ENCODE data around the gene PDE6D. TPM values are rescaled to one million over a fixed set of nuclear protein-coding genes. Genes with fewer than 3 reads are reported as not detected.

Gene PDE6D
- total and polyA plus RNA-seq, 2 of the 13 experiments (the other 11 are each of a cell fraction or from before 2014, with no cell fraction given), result 14.1 to 23.2 TPM

DNA sequence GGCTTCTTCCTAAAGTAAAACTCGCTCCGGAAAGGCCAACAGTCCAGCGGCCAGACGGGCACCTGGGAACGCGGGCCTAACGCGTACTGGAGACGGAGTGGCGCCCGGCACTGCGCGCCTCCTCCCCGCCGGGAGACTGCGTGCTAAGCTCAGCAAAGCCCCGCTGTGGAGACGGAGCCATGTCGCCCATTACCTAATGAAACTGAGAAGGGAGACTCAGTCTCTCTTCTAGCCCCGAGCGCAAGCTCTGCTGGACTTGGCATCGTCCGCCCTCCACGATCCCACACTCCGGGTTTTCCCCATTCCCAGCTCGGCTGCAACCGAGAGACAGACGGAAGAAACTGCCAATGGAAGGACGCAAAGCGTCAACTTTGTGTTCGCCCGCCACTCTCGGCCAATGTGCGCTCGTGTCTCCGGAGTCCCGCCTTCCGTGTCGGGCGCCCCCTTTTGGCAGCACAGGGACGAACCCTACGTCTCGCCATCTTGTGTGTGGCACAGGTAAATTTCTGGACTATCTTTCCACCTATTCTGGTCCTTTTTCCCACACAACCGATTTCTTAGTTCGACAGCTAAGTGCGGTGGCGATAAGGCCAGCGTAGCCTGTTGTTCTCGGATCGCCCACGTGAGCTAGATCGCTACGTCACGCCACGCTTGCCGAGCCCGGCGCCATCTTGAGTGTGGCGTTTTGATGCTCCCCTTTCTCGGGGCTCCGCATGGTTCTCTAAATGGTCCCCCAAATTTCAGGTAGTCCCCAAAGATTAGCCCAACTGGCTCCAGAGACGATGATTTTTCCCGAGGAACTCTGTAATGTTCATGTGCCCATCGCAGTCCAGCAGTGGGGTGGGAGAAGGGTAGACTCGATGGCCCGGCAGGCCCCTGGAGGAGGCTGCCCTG lies 74.1 kb downstream of the PDE6D start (continued):
- TF ChIP-seq ZGPAT (CRISPR knock-in tag; IDR thresholded peaks at IDR 0.05) (peak; percentile 63), AHR (CRISPR knock-in tag; IDR thresholded peaks at IDR 0.05) (no peak), ZNF761 (CRISPR knock-in tag; conservative IDR thresholded peaks at IDR 0.05) (peak; percentile 91), CHCHD3 (CRISPR knock-in tag; IDR thresholded peaks at IDR 0.05) (peak; percentile 79; the same call in 1 of the 2 replicates), FOSL1 (CRISPR knock-in tag; IDR thresholded peaks at IDR 0.05; ENCODE audit: borderline replicate concordance) (no peak), PLRG1 (conservative IDR thresholded peaks at IDR 0.05) (no peak), ARNTL (CRISPR knock-in tag; IDR thresholded peaks at IDR 0.05) (peak; percentile 62), KDM5B (CRISPR knock-in tag; IDR thresholded peaks at IDR 0.05; ENCODE audit: borderline replicate concordance) (no peak; the same call in 1 of the 2 replicates), ATF7-NPFF (CRISPR knock-in tag; IDR thresholded peaks at IDR 0.05; ENCODE audit: low read depth) (peak; percentile 89), FOSL2 (CRISPR knock-in tag; IDR thresholded peaks at IDR 0.05) (peak; percentile 43; the same call in 1 of the 2 replicates), ZNF577 (CRISPR knock-in tag; IDR thresholded peaks at IDR 0.05; ENCODE audit: borderline replicate concordance, low read depth) (peak; percentile 40; the same call in 1 of the 2 replicates), KDM1A (CRISPR knock-in tag; IDR thresholded peaks at IDR 0.05) (no peak)
- TF ChIP-seq, protein P1, sequence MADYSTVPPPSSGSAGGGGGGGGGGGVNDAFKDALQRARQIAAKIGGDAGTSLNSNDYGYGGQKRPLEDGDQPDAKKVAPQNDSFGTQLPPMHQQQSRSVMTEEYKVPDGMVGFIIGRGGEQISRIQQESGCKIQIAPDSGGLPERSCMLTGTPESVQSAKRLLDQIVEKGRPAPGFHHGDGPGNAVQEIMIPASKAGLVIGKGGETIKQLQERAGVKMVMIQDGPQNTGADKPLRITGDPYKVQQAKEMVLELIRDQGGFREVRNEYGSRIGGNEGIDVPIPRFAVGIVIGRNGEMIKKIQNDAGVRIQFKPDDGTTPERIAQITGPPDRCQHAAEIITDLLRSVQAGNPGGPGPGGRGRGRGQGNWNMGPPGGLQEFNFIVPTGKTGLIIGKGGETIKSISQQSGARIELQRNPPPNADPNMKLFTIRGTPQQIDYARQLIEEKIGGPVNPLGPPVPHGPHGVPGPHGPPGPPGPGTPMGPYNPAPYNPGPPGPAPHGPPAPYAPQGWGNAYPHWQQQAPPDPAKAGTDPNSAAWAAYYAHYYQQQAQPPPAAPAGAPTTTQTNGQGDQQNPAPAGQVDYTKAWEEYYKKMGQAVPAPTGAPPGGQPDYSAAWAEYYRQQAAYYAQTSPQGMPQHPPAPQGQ (CRISPR knock-in tag; IDR thresholded peaks at IDR 0.05; ENCODE audit: borderline replicate concordance), result no peak
- TF ChIP-seq, protein P2, sequence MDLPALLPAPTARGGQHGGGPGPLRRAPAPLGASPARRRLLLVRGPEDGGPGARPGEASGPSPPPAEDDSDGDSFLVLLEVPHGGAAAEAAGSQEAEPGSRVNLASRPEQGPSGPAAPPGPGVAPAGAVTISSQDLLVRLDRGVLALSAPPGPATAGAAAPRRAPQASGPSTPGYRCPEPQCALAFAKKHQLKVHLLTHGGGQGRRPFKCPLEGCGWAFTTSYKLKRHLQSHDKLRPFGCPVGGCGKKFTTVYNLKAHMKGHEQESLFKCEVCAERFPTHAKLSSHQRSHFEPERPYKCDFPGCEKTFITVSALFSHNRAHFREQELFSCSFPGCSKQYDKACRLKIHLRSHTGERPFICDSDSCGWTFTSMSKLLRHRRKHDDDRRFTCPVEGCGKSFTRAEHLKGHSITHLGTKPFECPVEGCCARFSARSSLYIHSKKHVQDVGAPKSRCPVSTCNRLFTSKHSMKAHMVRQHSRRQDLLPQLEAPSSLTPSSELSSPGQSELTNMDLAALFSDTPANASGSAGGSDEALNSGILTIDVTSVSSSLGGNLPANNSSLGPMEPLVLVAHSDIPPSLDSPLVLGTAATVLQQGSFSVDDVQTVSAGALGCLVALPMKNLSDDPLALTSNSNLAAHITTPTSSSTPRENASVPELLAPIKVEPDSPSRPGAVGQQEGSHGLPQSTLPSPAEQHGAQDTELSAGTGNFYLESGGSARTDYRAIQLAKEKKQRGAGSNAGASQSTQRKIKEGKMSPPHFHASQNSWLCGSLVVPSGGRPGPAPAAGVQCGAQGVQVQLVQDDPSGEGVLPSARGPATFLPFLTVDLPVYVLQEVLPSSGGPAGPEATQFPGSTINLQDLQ (CRISPR knock-in tag; IDR thresholded peaks at IDR 0.05), result peak; percentile 83; the same call in 1 of the 2 replicates
- TF ChIP-seq, protein P3, sequence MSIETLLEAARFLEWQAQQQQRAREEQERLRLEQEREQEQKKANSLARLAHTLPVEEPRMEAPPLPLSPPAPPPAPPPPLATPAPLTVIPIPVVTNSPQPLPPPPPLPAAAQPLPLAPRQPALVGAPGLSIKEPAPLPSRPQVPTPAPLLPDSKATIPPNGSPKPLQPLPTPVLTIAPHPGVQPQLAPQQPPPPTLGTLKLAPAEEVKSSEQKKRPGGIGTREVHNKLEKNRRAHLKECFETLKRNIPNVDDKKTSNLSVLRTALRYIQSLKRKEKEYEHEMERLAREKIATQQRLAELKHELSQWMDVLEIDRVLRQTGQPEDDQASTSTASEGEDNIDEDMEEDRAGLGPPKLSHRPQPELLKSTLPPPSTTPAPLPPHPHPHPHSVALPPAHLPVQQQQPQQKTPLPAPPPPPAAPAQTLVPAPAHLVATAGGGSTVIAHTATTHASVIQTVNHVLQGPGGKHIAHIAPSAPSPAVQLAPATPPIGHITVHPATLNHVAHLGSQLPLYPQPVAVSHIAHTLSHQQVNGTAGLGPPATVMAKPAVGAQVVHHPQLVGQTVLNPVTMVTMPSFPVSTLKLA (IDR thresholded peaks at IDR 0.05), result no peak
- TF ChIP-seq, protein P4, sequence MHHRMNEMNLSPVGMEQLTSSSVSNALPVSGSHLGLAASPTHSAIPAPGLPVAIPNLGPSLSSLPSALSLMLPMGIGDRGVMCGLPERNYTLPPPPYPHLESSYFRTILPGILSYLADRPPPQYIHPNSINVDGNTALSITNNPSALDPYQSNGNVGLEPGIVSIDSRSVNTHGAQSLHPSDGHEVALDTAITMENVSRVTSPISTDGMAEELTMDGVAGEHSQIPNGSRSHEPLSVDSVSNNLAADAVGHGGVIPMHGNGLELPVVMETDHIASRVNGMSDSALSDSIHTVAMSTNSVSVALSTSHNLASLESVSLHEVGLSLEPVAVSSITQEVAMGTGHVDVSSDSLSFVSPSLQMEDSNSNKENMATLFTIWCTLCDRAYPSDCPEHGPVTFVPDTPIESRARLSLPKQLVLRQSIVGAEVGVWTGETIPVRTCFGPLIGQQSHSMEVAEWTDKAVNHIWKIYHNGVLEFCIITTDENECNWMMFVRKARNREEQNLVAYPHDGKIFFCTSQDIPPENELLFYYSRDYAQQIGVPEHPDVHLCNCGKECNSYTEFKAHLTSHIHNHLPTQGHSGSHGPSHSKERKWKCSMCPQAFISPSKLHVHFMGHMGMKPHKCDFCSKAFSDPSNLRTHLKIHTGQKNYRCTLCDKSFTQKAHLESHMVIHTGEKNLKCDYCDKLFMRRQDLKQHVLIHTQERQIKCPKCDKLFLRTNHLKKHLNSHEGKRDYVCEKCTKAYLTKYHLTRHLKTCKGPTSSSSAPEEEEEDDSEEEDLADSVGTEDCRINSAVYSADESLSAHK (CRISPR knock-in tag; IDR thresholded peaks at IDR 0.05; ENCODE audit: borderline replicate concordance), result no peak
- TF ChIP-seq, protein P5, sequence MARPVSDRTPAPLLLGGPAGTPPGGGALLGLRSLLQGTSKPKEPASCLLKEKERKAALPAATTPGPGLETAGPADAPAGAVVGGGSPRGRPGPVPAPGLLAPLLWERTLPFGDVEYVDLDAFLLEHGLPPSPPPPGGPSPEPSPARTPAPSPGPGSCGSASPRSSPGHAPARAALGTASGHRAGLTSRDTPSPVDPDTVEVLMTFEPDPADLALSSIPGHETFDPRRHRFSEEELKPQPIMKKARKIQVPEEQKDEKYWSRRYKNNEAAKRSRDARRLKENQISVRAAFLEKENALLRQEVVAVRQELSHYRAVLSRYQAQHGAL (CRISPR knock-in tag; IDR thresholded peaks at IDR 0.05; ENCODE audit: not compliant biosample characterization), result no peak
